ENCODE results near the gene SLC25A25. TPM values are rescaled to one million over a fixed set of nuclear protein-coding genes. Genes with fewer than 3 reads are reported as not detected.
"Not testable (repeated sequence)": the region's sequence is repeated elsewhere in the genome, so short reads cannot be mapped to it uniquely, and the experiment has no call there.

Gene SLC25A25
- total RNA-seq, 1 donor from 2014 or later, result 9.7 TPM

- H3K27me3 Mint-ChIP-seq, result no peaks in the 10 kb centered on the region
- no peak for DNase-seq (ENCODE audit: low spot score, unreplicated experiment)
- peaks cover 10% of the 10 kb centered on the region for H3K36me3 Mint-ChIP-seq (ENCODE audit: insufficient read depth)
- H3K9me3 Mint-ChIP-seq (ENCODE audit: low read depth), result no peaks in the 10 kb centered on the region
- H3K27ac Mint-ChIP-seq, result no peak overlapping the region
- no peak overlapping the region for H3K4me3 Mint-ChIP-seq (ENCODE audit: low read depth)
- TF ChIP-seq CTCF (IDR thresholded peaks at IDR 0.05; ENCODE audit: unreplicated experiment), result no peak
- H3K4me1 Mint-ChIP-seq (ENCODE audit: low read depth), result no peaks in the 10 kb centered on the region
Observed at GRCh38 chr9:128106940-128107467, 39.0 kb downstream of the SLC25A25 start.

- H3K4me3 Mint-ChIP-seq (ENCODE audit: low read depth), result no peak overlapping the region
- no peak overlapping the region for H3K27ac Mint-ChIP-seq
- H3K4me1 Mint-ChIP-seq (ENCODE audit: low read depth), result no peaks in the 10 kb centered on the region
- DNase-seq (ENCODE audit: low spot score, unreplicated experiment), result no peak
- no peaks in the 10 kb centered on the region for H3K9me3 Mint-ChIP-seq (ENCODE audit: low read depth)
- TF ChIP-seq CTCF (IDR thresholded peaks at IDR 0.05; ENCODE audit: unreplicated experiment), result no peak
- no peaks in the 10 kb centered on the region for H3K27me3 Mint-ChIP-seq
- peaks cover 7% of the 10 kb centered on the region for H3K36me3 Mint-ChIP-seq (ENCODE audit: insufficient read depth)
Observed at GRCh38 chr9:128107468-128108268, 39.6 kb downstream of the SLC25A25 start.

DNA sequence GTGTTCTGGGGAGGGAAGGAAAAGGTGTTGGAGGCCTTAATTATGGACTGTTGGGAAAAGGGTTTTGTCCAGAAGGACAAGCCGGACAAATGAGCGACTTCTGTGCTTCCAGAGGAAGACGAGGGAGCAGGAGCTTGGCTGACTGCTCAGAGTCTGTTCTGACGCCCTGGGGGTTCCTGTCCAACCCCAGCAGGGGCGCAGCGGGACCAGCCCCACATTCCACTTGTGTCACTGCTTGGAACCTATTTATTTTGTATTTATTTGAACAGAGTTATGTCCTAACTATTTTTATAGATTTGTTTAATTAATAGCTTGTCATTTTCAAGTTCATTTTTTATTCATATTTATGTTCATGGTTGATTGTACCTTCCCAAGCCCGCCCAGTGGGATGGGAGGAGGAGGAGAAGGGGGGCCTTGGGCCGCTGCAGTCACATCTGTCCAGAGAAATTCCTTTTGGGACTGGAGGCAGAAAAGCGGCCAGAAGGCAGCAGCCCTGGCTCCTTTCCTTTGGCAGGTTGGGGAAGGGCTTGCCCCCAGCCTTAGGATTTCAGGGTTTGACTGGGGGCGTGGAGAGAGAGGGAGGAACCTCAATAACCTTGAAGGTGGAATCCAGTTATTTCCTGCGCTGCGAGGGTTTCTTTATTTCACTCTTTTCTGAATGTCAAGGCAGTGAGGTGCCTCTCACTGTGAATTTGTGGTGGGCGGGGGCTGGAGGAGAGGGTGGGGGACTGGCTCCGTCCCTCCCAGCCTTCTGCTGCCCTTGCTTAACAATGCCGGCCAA, 40.4 kb downstream of the SLC25A25 start:
- TF ChIP-seq CTCF (IDR thresholded peaks at IDR 0.05; ENCODE audit: unreplicated experiment), result no peak
- no peaks in the 10 kb centered on the region for H3K4me1 Mint-ChIP-seq (ENCODE audit: low read depth)
- H3K9me3 Mint-ChIP-seq (ENCODE audit: low read depth), result no peaks in the 10 kb centered on the region
- H3K36me3 Mint-ChIP-seq (ENCODE audit: insufficient read depth), result peaks cover 6% of the 10 kb centered on the region
- no peak for DNase-seq (ENCODE audit: low spot score, unreplicated experiment)
- no peak overlapping the region for H3K4me3 Mint-ChIP-seq (ENCODE audit: low read depth)
- no peaks in the 10 kb centered on the region for H3K27me3 Mint-ChIP-seq
- no peak overlapping the region for H3K27ac Mint-ChIP-seq

GRCh38 chr9:128109050-128109709, 41.1 kb downstream of the SLC25A25 start:
- Mint-ChIP-seq H3K36me3 (ENCODE audit: insufficient read depth) (peaks cover 6% of the 10 kb centered on the region), H3K4me3 (ENCODE audit: low read depth) (no peak overlapping the region), H3K4me1 (ENCODE audit: low read depth) (no peaks in the 10 kb centered on the region), H3K27ac (no peak overlapping the region), H3K27me3 (no peaks in the 10 kb centered on the region), H3K9me3 (ENCODE audit: low read depth) (no peaks in the 10 kb centered on the region)
- no peak for DNase-seq (ENCODE audit: low spot score, unreplicated experiment)
- TF ChIP-seq CTCF (IDR thresholded peaks at IDR 0.05; ENCODE audit: unreplicated experiment), result no peak

DNA sequence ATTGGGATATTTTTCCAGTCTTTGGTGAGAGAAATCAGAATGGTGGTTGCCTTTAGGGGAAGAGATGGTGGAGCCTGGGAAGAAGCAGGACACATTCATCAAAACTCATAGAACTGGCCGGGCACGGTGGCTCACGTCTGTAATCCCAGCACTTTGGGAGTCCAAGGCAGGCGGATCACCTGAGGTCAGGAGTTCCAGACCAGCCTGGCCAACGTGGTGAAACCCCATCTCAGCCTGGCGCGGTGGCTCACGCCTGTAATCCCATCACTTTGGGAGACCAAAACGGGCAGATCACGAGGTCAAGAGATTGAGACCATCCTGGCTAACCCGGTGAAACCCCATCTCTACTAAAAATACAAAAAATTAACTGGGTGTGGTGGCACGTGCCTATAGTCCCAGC, 43.7 kb downstream of the SLC25A25 start:
- not testable (repeated sequence) for H3K4me1 Mint-ChIP-seq (ENCODE audit: low read depth); H3K9me3 Mint-ChIP-seq (ENCODE audit: low read depth); H3K27ac Mint-ChIP-seq; DNase-seq (ENCODE audit: low spot score, unreplicated experiment); H3K27me3 Mint-ChIP-seq; H3K36me3 Mint-ChIP-seq (ENCODE audit: insufficient read depth); H3K4me3 Mint-ChIP-seq (ENCODE audit: low read depth)
